SK-N-SH (cell line): ENCODE measurements around the gene MN1. TPM values are rescaled to one million over a fixed set of nuclear protein-coding genes. Genes with fewer than 3 reads are reported as not detected.
A peak's percentile ranks its signal among the peaks of the same experiment; 100 is the strongest.

Source experiments
- CTCF ChIA-PET: fragments of 300-600, 350-600 bp; formaldehyde crosslinking; extraction: SDS; loops from one replicate; lab custom pipeline; 2021; lab: Yijun Ruan, JAX
- POLR2A ChIA-PET: fragments of 350-600 bp; sonication (Branson Sonifier 250); formaldehyde crosslinking; extraction: SDS; loops from one replicate; lab custom pipeline; 2020; ENCODE audit warnings: antibody characterized with exemption, inconsistent platforms; lab: Yijun Ruan, JAX
- DNase-seq: peaks from one replicate; pipeline ENCODE4 v3.0.0; 2012
- H2AFZ ChIP-seq: fragments of 200-600 bp; sonication (generic); 2 replicates; pipeline ENCODE4 v1.8.1; 2016; ENCODE audit warnings: antibody characterized with exemption, mild to moderate bottlenecking, low read depth
- H3F3A ChIP-seq: fragments of 200-600 bp; sonication (generic); replicated peaks from 2 replicates; pipeline ENCODE3; 2016; ENCODE audit warnings: antibody characterized with exemption, mild to moderate bottlenecking; ENCODE audit not compliant: insufficient read depth
- H3K27ac ChIP-seq, 2 experiments: fragments of 200-500 bp in 1 of 2; fragments of 200-600 bp in 1 of 2; sonication (Bioruptor generic) in 1 of 2; sonication (generic), shearing (Covaris generic) in 1 of 2; 2 replicates each; pipeline versions ENCODE4 v1.5.1 to v1.6.1; 2014 to 2016; ENCODE audit warnings: low read depth in 2 of 2, inconsistent platforms in 1 of 2, low read length in 1 of 2, mild to moderate bottlenecking in 1 of 2, mixed read lengths in 1 of 2
- H3K27me3 ChIP-seq: fragments of 200-600 bp; sonication (generic), shearing (Covaris generic); 2 replicates; pipeline ENCODE4 v1.6.1; 2016; ENCODE audit warnings: mixed run types; ENCODE audit not compliant: insufficient read depth
- H3K36me3 ChIP-seq, 2 experiments: fragments of 200-500 bp in 1 of 2; fragments of 200-600 bp in 1 of 2; sonication (Bioruptor generic) in 1 of 2; sonication (generic) in 1 of 2; replicated peaks in 1 of 2; 2 replicates each; pipeline versions ENCODE3 to v1.5.1; 2014 to 2016; ENCODE audit warnings: low read length in 1 of 2, mild to moderate bottlenecking in 1 of 2; ENCODE audit not compliant: insufficient read depth in 2 of 2, control insufficient read depth in 1 of 2
- H3K4me1 ChIP-seq, 2 experiments: fragments of 200-500 bp in 1 of 2; fragments of 200-600 bp in 1 of 2; sonication (Bioruptor generic) in 1 of 2; sonication (generic), shearing (Covaris generic) in 1 of 2; 2 replicates each; pipeline versions ENCODE4 v1.5.1 to v1.6.1; 2014 to 2016; ENCODE audit warnings: low read depth in 1 of 2, low read length in 1 of 2, mixed run types in 1 of 2; ENCODE audit not compliant: insufficient read depth in 2 of 2, control insufficient read depth in 1 of 2
- H3K4me2 ChIP-seq: fragments of 200-600 bp; sonication (generic), shearing (Covaris generic); 2 replicates; pipeline ENCODE4 v1.6.1; 2017; ENCODE audit warnings: mixed run types
- H3K4me3 ChIP-seq, 2 experiments: fragments of 200-500 bp in 1 of 2; fragments of 200-600 bp in 1 of 2; sonication (Bioruptor generic) in 1 of 2; sonication (generic), shearing (Covaris generic) in 1 of 2; 2 replicates each; pipeline versions ENCODE4 v1.5.1 to v1.8.1; 2014 to 2016; ENCODE audit warnings: low read depth in 2 of 2, inconsistent platforms in 1 of 2, low read length in 1 of 2, mild to moderate bottlenecking in 1 of 2, mixed read lengths in 1 of 2, moderate library complexity in 1 of 2
- H3K79me2 ChIP-seq: fragments of 200-600 bp; sonication (generic); 2 replicates; pipeline ENCODE4 v1.8.1; 2017; ENCODE audit warnings: mild to moderate bottlenecking; ENCODE audit not compliant: insufficient read depth
- H3K9ac ChIP-seq: fragments of 200-600 bp; sonication (generic); 2 replicates; pipeline ENCODE4 v1.6.1; 2017; ENCODE audit warnings: mixed run types
- H3K9me2 ChIP-seq: fragments of 200-600 bp; sonication (generic); 2 replicates; pipeline ENCODE4 v1.6.1; 2017; ENCODE audit warnings: mixed run types
- H3K9me3 ChIP-seq: fragments of 200-600 bp; sonication (generic); 2 replicates; pipeline ENCODE4 v1.6.1; 2017; ENCODE audit warnings: mixed run types, mild to moderate bottlenecking, moderate library complexity
- H4K20me1 ChIP-seq: fragments of 200-600 bp; sonication (generic); 2 replicates; pipeline ENCODE4 v1.6.1; 2017; ENCODE audit warnings: mild to moderate bottlenecking, mixed run types; ENCODE audit not compliant: insufficient read depth
- EP300 ChIP-seq, 2 experiments: IDR thresholded peaks; 2 replicates each; pipeline versions ENCODE4 v1.4.0 to v1.6.1; 2012; ENCODE audit warnings: borderline replicate concordance in 1 of 2, low read depth in 1 of 2, low read length in 1 of 2
- EZH2phosphoT487 ChIP-seq: fragments of 200-600 bp; sonication (generic); IDR thresholded peaks from 2 replicates; pipeline ENCODE4 v1.6.1; 2017; ENCODE audit warnings: low read depth, mixed run types, mild to moderate bottlenecking, antibody characterized with exemption, moderate library complexity, borderline replicate concordance
- FOSL2 ChIP-seq: IDR thresholded peaks from 2 replicates; pipeline ENCODE4 v1.4.0; 2012; ENCODE audit warnings: low read depth, mild to moderate bottlenecking, moderate library complexity, borderline replicate concordance
- FOXM1 ChIP-seq: IDR thresholded peaks from 2 replicates; pipeline ENCODE4 v1.4.0; 2012; ENCODE audit warnings: low read depth, mild to moderate bottlenecking
- GABPA ChIP-seq: IDR thresholded peaks from 2 replicates; pipeline ENCODE4 v1.4.0; 2012; ENCODE audit warnings: low read depth, mild to moderate bottlenecking
- JUND ChIP-seq: IDR thresholded peaks from 2 replicates; pipeline ENCODE4 v1.4.0; 2012
- MEF2A ChIP-seq: IDR thresholded peaks from 2 replicates; pipeline ENCODE4 v1.4.0; 2012; ENCODE audit warnings: low read depth, borderline replicate concordance
- MXI1 ChIP-seq: IDR thresholded peaks from 2 replicates; pipeline ENCODE4 v1.6.1; 2012; ENCODE audit warnings: mild to moderate bottlenecking, low read depth, low read length, improper control_type of control experiment
- NRF1 ChIP-seq: IDR thresholded peaks from 2 replicates; pipeline ENCODE4 v1.6.1; 2012; ENCODE audit warnings: low read depth, mild to moderate bottlenecking, low read length
- SIN3A ChIP-seq: IDR thresholded peaks from 2 replicates; pipeline ENCODE4 v1.6.1; 2012; ENCODE audit warnings: low read depth, mild to moderate bottlenecking, low read length, moderate library complexity, borderline replicate concordance
- TCF12 ChIP-seq: IDR thresholded peaks from 2 replicates; pipeline ENCODE4 v1.4.0; 2012
- TEAD4 ChIP-seq: IDR thresholded peaks from 2 replicates; pipeline ENCODE4 v1.4.0; 2012; ENCODE audit warnings: mild to moderate bottlenecking, borderline replicate concordance; ENCODE audit not compliant: insufficient read depth
- WGBS: methylation state at CpG from one replicate; pipeline ENCODE4 v1.1.6; 2017; ENCODE audit warnings: low lambda C conversion rate; 5-methylcytosine and 5-hydroxymethylcytosine counted together
- polyA plus RNA-seq, 3 experiments: library from polyadenylated mRNA; depleted of rRNA; stranded (reverse); fragments of >200 nt; gene quantifications; 2 replicates each; pipeline ENCODE4 v1.2.3, GENCODE V29; 2012
- TF ChIP-seq, protein P1 (sequence below): IDR thresholded peaks from 2 replicates; pipeline ENCODE4; 2012
- TF ChIP-seq, protein P2 (sequence below): fragments of 150-350 bp; IDR thresholded peaks from 2 replicates; pipeline ENCODE4 v1.6.1; 2017; ENCODE audit warnings: antibody characterized with exemption, low read length, low read depth, borderline replicate concordance
- TF ChIP-seq, protein P3 (sequence below): IDR thresholded peaks from 2 replicates; pipeline ENCODE4 v1.4.0; 2012; ENCODE audit warnings: low read depth, borderline replicate concordance
- TF ChIP-seq, protein P4 (sequence below): fragments of 200-600 bp; sonication (generic); IDR thresholded peaks from 2 replicates; pipeline ENCODE4 v1.6.1; 2017; ENCODE audit warnings: antibody characterized with exemption, mild to moderate bottlenecking, moderate library complexity
- TF ChIP-seq, protein P5 (sequence below): IDR thresholded peaks from 2 replicates; pipeline ENCODE4 v1.4.0; 2012; ENCODE audit warnings: low read depth

MN1 gene
- polyA plus RNA-seq, 1 of the 3 experiments (the other 2 are of a cell fraction): 0.20 TPM

DNA sequence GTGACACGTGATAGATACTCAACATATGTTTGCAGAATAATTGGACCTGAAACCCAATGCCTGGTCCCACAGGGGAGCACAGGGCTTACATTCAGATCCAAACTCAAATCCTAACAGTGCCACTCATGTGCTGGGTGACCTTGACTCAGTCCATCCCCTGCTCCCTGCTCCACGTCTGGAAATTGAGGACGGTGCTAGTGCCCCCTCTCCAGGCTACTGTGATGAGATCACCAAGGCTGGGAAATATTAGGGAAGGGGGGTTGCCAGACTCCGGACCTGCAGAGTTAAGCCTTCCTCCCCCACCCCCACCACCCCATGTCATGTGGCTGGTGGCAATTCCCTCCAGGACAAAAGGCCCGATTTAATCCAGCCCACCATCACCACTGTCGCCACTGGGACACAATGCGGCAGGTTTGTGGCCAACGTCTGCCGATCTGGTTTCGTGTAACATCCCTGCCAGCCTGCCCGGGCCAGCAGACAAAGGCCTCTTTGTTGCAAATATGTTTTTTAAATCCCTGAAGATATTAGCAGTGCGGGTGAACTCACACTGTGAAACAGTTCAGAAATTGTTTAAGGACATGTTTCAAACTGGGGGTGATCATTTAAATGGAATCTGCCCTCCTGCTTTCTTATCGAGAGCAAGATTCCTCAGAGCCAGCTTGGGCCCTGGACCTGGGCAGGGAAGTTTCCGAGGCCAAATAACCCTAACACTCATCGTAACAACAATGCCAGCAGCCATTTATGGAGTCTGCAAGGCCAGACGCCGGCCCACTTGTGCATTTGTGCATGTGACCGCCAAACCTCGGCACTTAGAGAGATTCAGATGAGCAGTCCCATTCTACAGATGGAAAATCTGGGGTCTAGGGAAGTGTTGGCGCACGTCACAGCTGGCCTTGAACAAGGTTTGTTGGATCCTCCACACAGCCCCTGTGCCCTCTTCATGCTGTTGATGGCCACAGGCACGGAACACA is 19.6 kb upstream of the MN1 start:
- no peak overlapping the region for H2AFZ ChIP-seq
- H3K27ac ChIP-seq: no peak overlapping the region
- no peaks in the 10 kb centered on the region for H4K20me1 ChIP-seq
- no peak overlapping the region for H3K4me2 ChIP-seq
- H3K4me3 ChIP-seq: no peak overlapping the region
- 83% methylated on average over 11 of the region's 22 CpGs for WGBS
- H3K9me2 ChIP-seq: no peaks in the 10 kb centered on the region
- TF ChIP-seq GABPA: no peak
- TF ChIP-seq, protein P1, sequence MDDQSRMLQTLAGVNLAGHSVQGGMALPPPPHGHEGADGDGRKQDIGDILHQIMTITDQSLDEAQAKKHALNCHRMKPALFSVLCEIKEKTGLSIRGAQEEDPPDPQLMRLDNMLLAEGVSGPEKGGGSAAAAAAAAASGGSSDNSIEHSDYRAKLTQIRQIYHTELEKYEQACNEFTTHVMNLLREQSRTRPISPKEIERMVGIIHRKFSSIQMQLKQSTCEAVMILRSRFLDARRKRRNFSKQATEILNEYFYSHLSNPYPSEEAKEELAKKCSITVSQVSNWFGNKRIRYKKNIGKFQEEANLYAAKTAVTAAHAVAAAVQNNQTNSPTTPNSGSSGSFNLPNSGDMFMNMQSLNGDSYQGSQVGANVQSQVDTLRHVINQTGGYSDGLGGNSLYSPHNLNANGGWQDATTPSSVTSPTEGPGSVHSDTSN: no peak
- no peak for TF ChIP-seq MEF2A
- no peak for TF ChIP-seq FOXM1
- TF ChIP-seq JUND: no peak
- TF ChIP-seq TCF12: no peak
- TF ChIP-seq NRF1: no peak
- TF ChIP-seq FOSL2: no peak
- no peak for TF ChIP-seq EP300 (IDR thresholded peaks at IDR 0.05; ENCODE audit: borderline replicate concordance in 1 of 2, low read depth in 1 of 2, low read length in 1 of 2)
- no peak for TF ChIP-seq SIN3A
- TF ChIP-seq, protein P2, sequence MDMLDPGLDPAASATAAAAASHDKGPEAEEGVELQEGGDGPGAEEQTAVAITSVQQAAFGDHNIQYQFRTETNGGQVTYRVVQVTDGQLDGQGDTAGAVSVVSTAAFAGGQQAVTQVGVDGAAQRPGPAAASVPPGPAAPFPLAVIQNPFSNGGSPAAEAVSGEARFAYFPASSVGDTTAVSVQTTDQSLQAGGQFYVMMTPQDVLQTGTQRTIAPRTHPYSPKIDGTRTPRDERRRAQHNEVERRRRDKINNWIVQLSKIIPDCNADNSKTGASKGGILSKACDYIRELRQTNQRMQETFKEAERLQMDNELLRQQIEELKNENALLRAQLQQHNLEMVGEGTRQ: no peak
- TF ChIP-seq, protein P3, sequence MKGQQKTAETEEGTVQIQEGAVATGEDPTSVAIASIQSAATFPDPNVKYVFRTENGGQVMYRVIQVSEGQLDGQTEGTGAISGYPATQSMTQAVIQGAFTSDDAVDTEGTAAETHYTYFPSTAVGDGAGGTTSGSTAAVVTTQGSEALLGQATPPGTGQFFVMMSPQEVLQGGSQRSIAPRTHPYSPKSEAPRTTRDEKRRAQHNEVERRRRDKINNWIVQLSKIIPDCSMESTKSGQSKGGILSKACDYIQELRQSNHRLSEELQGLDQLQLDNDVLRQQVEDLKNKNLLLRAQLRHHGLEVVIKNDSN: no peak
- TF ChIP-seq TEAD4: no peak
- TF ChIP-seq, protein P4, sequence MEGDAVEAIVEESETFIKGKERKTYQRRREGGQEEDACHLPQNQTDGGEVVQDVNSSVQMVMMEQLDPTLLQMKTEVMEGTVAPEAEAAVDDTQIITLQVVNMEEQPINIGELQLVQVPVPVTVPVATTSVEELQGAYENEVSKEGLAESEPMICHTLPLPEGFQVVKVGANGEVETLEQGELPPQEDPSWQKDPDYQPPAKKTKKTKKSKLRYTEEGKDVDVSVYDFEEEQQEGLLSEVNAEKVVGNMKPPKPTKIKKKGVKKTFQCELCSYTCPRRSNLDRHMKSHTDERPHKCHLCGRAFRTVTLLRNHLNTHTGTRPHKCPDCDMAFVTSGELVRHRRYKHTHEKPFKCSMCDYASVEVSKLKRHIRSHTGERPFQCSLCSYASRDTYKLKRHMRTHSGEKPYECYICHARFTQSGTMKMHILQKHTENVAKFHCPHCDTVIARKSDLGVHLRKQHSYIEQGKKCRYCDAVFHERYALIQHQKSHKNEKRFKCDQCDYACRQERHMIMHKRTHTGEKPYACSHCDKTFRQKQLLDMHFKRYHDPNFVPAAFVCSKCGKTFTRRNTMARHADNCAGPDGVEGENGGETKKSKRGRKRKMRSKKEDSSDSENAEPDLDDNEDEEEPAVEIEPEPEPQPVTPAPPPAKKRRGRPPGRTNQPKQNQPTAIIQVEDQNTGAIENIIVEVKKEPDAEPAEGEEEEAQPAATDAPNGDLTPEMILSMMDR: no peak
- TF ChIP-seq EZH2phosphoT487: no peak
- TF ChIP-seq MXI1: no peak
- TF ChIP-seq, protein P5, sequence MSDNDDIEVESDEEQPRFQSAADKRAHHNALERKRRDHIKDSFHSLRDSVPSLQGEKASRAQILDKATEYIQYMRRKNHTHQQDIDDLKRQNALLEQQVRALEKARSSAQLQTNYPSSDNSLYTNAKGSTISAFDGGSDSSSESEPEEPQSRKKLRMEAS: no peak
- DNase-seq: peak; percentile 36
- H3K36me3 ChIP-seq: no peaks in the 10 kb centered on the region
- no peak overlapping the region for H3K9ac ChIP-seq
- POLR2A ChIA-PET: no interaction called here
- no peaks in the 10 kb centered on the region for H3K79me2 ChIP-seq
- no peaks in the 10 kb centered on the region for H3F3A ChIP-seq
- CTCF ChIA-PET: interaction anchor here (0.7 kb wide), 1 partner anchor 397 kb away, joined by 3 read pairs; no protein-coding TSS in a partner anchor
- no peaks in the 10 kb centered on the region for H3K4me1 ChIP-seq
- H3K27me3 ChIP-seq: peaks cover 7% of the 10 kb centered on the region; the same call in 1 of the 2 replicates
- no peaks in the 10 kb centered on the region for H3K9me3 ChIP-seq
